NB4 (cell line): ENCODE data around the gene FUBP3.

Experiments
- CTCF ChIP-seq: IDR thresholded peaks from one replicate; pipeline ENCODE4 v1.5.1; 2012; ENCODE audit warnings: low read depth, low read length
- MAX ChIP-seq: IDR thresholded peaks from 2 replicates; pipeline ENCODE4 v1.6.1; 2011; ENCODE audit warnings: low read depth, low read length
- MYC ChIP-seq: IDR thresholded peaks from 2 replicates; pipeline ENCODE4 v1.6.1; 2011; ENCODE audit warnings: low read depth, low read length
- POLR2A ChIP-seq: IDR thresholded peaks from 2 replicates; pipeline ENCODE4 v1.6.1; 2011; ENCODE audit warnings: mild to moderate bottlenecking; ENCODE audit not compliant: insufficient read length; ENCODE audit errors: extremely low read depth

- TF ChIP-seq POLR2A: no peak
- TF ChIP-seq CTCF: no peak
- no peak for TF ChIP-seq MAX
- TF ChIP-seq MYC: no peak
Measured at GRCh38 chr9:130630506-130631330, 51.3 kb downstream of the FUBP3 start.
